Right lobe of liver (tissue), 6 donors: ENCODE measurements around the gene IFFO2. TPM values are rescaled to one million over a fixed set of nuclear protein-coding genes. Genes with fewer than 3 reads are reported as not detected.

Source experiments
- ATAC-seq, 4 donors: fragments of 200-7000 bp; cut with Tn5 transposase; one replicate each; pipeline ENCODE4 v1.9.1; 2020; ENCODE audit warnings: mild to moderate bottlenecking in 4 of 4, moderate library complexity in 4 of 4
- DNase-seq, 3 donors: peaks; one replicate each; pipeline ENCODE4 v3.0.0-alpha.2; 2020
- H3K27ac ChIP-seq, 3 donors: fragments of 200-600 bp; one replicate each; pipeline ENCODE4 v1.8.0; 2022
- H3K27me3 ChIP-seq, 2 donors: fragments of 200-600 bp; one replicate each; pipeline ENCODE4 v1.8.0; 2022
- H3K36me3 ChIP-seq, 4 donors: fragments of 200-600 bp; sonication (generic) in 1 of 4; one replicate each; pipeline versions ENCODE4 v1.5.1 to v1.8.0; 2017 to 2022; ENCODE audit warnings: control low read depth in 1 of 4
- H3K4me1 ChIP-seq, 4 donors: fragments of 200-600 bp; sonication (generic) in 1 of 4; one replicate each; pipeline versions ENCODE4 v1.5.1 to v1.8.0; 2017 to 2022; ENCODE audit warnings: control low read depth in 1 of 4
- H3K4me3 ChIP-seq, 3 donors: fragments of 200-600 bp; one replicate each; pipeline ENCODE4 v1.8.0; 2022
- H3K9me3 ChIP-seq, 4 donors: fragments of 200-600 bp; sonication (generic) in 1 of 4; one replicate each; pipeline versions ENCODE4 v1.5.1 to v1.8.0; 2017 to 2022; ENCODE audit warnings: control low read depth in 1 of 4
- CTCF ChIP-seq, 4 donors: fragments of 200-600 bp in 3 of 4; fragments of 450-650 bp in 1 of 4; IDR thresholded peaks; one replicate each; pipeline versions ENCODE4 v1.5.1 to v1.8.0; 2016 to 2022; ENCODE audit warnings: antibody characterized with exemption in 4 of 4, mild to moderate bottlenecking in 2 of 4
- POLR2A ChIP-seq: fragments of 450-650 bp; IDR thresholded peaks from one replicate; pipeline ENCODE4 v1.6.1; 2017; ENCODE audit warnings: antibody characterized with exemption, mild to moderate bottlenecking
- WGBS: methylation state at CpG from one replicate; pipeline ENCODE4 v1.1.6; 2018; ENCODE audit warnings: low coverage, low lambda C conversion rate; ENCODE audit not compliant: insufficient coverage; ENCODE audit errors: missing lambda C conversion rate; 5-methylcytosine and 5-hydroxymethylcytosine counted together
- intact Hi-C, 2 donors: fragments of 100-400 bp; cut with DNase I; formaldehyde crosslinking; loops; one replicate each; pipeline versions ENCODE4 v1.11.2 to v1.14.1; 2022
- total RNA-seq, 6 experiments: library from RNA; depleted of rRNA in 2 of 6; stranded (reverse); fragments of >200 nt in 2 of 6; fragmentation: NEBNext Ultra II Directional in 3 of 6; extraction: Animal tissue kit (Norgen Biotek cat#: 25700) in 3 of 6; gene quantifications; one replicate each; pipeline versions ENCODE4 v1.1.0 to v1.2.4, GENCODE V29; 2016 to 2023
- donor health status: DM: no; HTN: yes; CAD: no.
- donor health status: DM: no; HTN: no; CAD: no.
- donor health status: DM: no; HTN: no; CAD: no.
- donor health status: DM: no; HTN: yes; CAD: no.
- donor health status: DM: no; HTN: yes; CAD: no.

Gene IFFO2
- total RNA-seq, 6 experiments from 2014 or later, result 2.9 to 12.7 (median 7.2) TPM

DNA sequence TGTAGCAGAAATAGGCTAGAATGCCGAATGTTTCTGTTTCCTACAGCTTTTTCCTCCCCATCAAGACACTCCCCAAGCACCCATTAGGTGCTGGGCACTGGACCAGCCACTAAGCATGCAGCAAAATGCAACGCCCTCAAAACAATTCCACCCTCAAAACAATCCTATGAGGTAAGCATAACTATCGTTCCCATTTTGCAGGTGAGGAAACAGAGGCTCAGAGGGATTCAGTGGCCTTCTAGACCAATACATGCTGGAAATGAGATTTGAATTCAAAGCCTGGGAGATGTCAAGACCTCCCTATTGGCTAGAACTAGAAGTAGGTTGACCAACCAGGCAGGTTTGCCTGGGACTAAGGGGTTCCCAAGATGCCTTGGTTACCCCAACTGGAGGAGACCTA is 43.9 kb downstream of the IFFO2 start:
- peaks cover 0 to 26% (median 10%) of the 10 kb centered on the region in 4 donors for H3K36me3 ChIP-seq
- H3K27me3 ChIP-seq, result no peaks in the 10 kb centered on the region
- ATAC-seq (no peak), DNase-seq (no peak)
- H3K4me1 ChIP-seq, result peaks cover 0 to 5% (median 0%) of the 10 kb centered on the region in 4 donors
- intact Hi-C loops, result loop anchor here in 1 of 2 donors (10.0 kb wide), 1 partner anchor 182 kb away; no protein-coding TSS in a partner anchor
- WGBS, result 70% methylated on average over 3 of the region's 3 CpGs
- H3K4me3 ChIP-seq, result no peak overlapping the region
- no peak for TF ChIP-seq CTCF (IDR thresholded peaks at IDR 0.05)
- TF ChIP-seq POLR2A, result no peak
- no peak overlapping the region for H3K27ac ChIP-seq
- no peaks in the 10 kb centered on the region for H3K9me3 ChIP-seq

GRCh38 chr1:18908911-18909771 is 47.3 kb downstream of the IFFO2 start:
- 71% methylated on average over 9 of the region's 17 CpGs for whole genome bisulfite sequencing
- Histone ChIP-seq H3K27ac (no peak overlapping the region), H3K4me3 (no peak overlapping the region), H3K27me3 (no peaks in the 10 kb centered on the region), H3K4me1 (peaks cover 0 to 5% (median 0%) of the 10 kb centered on the region in 4 donors), H3K36me3 (peaks cover 0 to 23% (median 10%) of the 10 kb centered on the region in 4 donors), H3K9me3 (no peaks in the 10 kb centered on the region)
- DNase-seq, result no peak
- no peak for TF ChIP-seq CTCF (IDR thresholded peaks at IDR 0.05)
- intact Hi-C loops, result no loop called here
- no peak for ATAC-seq

- TF ChIP-seq POLR2A (no peak), CTCF (IDR thresholded peaks at IDR 0.05) (no peak)
- peaks cover 0 to 9% (median 4%) of the 10 kb centered on the region in 4 donors for H3K4me1 ChIP-seq
- 51% methylated on average over 15 of the region's 22 CpGs for WGBS
- no peak overlapping the region for H3K4me3 ChIP-seq
- no peaks in the 10 kb centered on the region for H3K27me3 ChIP-seq
- intact Hi-C loops, result no loop called here
- peaks cover 0 to 23% (median 10%) of the 10 kb centered on the region in 4 donors for H3K36me3 ChIP-seq
- no peak for DNase-seq
- H3K9me3 ChIP-seq, result no peaks in the 10 kb centered on the region
- ATAC-seq, result peak in 3 of 4 donors; percentile 6 to 22 (median 7)
- peak overlapping the region in 2 of 3 donors; percentile 8 to 51 for H3K27ac ChIP-seq
Observed at GRCh38 chr1:18907917-18908845, 48.3 kb downstream of the IFFO2 start.

- 35% methylated on average over 8 of the region's 16 CpGs for WGBS
- H3K4me3 ChIP-seq, result no peak overlapping the region
- intact Hi-C loops, result no loop called here
- H3K4me1 ChIP-seq, result peaks cover 0 to 10% (median 5%) of the 10 kb centered on the region in 4 donors
- H3K36me3 ChIP-seq, result peaks cover 0 to 23% (median 10%) of the 10 kb centered on the region in 4 donors
- TF ChIP-seq POLR2A (no peak), CTCF (IDR thresholded peaks at IDR 0.05) (peak; percentile 80 to 89 (median 86))
- no peaks in the 10 kb centered on the region for H3K27me3 ChIP-seq
- peak overlapping the region in 2 of 3 donors; percentile 8 to 51 for H3K27ac ChIP-seq
- DNase-seq (peak in 1 of 3 donors; percentile 58), ATAC-seq (peak in 3 of 4 donors; percentile 8 to 15 (median 13))
- no peaks in the 10 kb centered on the region for H3K9me3 ChIP-seq
Observed at GRCh38 chr1:18907021-18907916, 49.2 kb downstream of the IFFO2 start.
